GM23338 (cell line): ENCODE measurements around the gene DDX41. TPM values are rescaled to one million over a fixed set of nuclear protein-coding genes. Genes with fewer than 3 reads are reported as not detected.
A peak's percentile ranks its signal among the peaks of the same experiment; 100 is the strongest.

Experiments
- ATAC-seq: fragments of 200-7000 bp; cut with Tn5 transposase; 3 replicates; pipeline ENCODE4 v1.9.1; 2020
- DNase-seq: peaks from one replicate; pipeline ENCODE4 v3.0.0-alpha.2; 2015; ENCODE audit warnings: low spot score
- H2AFZ ChIP-seq: fragments of 200-600 bp; sonication (generic); 2 replicates; pipeline ENCODE4 v1.8.0; 2016; ENCODE audit warnings: antibody characterized with exemption, mild to moderate bottlenecking, moderate library complexity
- H3F3A ChIP-seq: fragments of 200-600 bp; sonication (generic); replicated peaks from 2 replicates; pipeline ENCODE4 v1.8.0; 2017; ENCODE audit warnings: antibody characterized with exemption, mixed run types, low read depth
- H3K27ac ChIP-seq: fragments of 200-600 bp; sonication (generic); 2 replicates; pipeline ENCODE4 v1.6.1; 2016; ENCODE audit warnings: low read depth
- H3K27me3 ChIP-seq: fragments of 200-600 bp; sonication (generic); 2 replicates; pipeline ENCODE4 v1.8.0; 2016; ENCODE audit warnings: mild to moderate bottlenecking, mixed run types, moderate library complexity; ENCODE audit not compliant: insufficient read depth
- H3K36me3 ChIP-seq: fragments of 200-600 bp; sonication (generic); 2 replicates; pipeline ENCODE4 v1.8.0; 2016; ENCODE audit warnings: mild to moderate bottlenecking; ENCODE audit not compliant: insufficient read depth
- H3K4me1 ChIP-seq: fragments of 200-600 bp; sonication (generic); 2 replicates; pipeline ENCODE4 v1.8.0; 2016; ENCODE audit warnings: mild to moderate bottlenecking, moderate library complexity; ENCODE audit not compliant: insufficient read depth
- H3K4me2 ChIP-seq: fragments of 200-600 bp; sonication (generic); 2 replicates; pipeline ENCODE4 v1.7.1; 2017; ENCODE audit warnings: mixed run types
- H3K4me3 ChIP-seq: fragments of 200-600 bp; sonication (generic); 2 replicates; pipeline ENCODE4 v1.6.1; 2016; ENCODE audit warnings: mixed run types
- H3K79me2 ChIP-seq: fragments of 200-600 bp; sonication (generic); replicated peaks from 2 replicates; pipeline ENCODE4 v1.8.0; 2017; ENCODE audit warnings: mild to moderate bottlenecking; ENCODE audit not compliant: insufficient read depth
- H3K9me2 ChIP-seq: fragments of 200-600 bp; sonication (generic); 2 replicates; pipeline ENCODE4 v1.8.0; 2017; ENCODE audit not compliant: insufficient read depth
- H4K20me1 ChIP-seq: fragments of 200-600 bp; sonication (generic); replicated peaks from 2 replicates; pipeline ENCODE4 v1.8.0; 2017; ENCODE audit warnings: mild to moderate bottlenecking; ENCODE audit not compliant: insufficient read depth
- H3K27ac Mint-ChIP-seq: 2 replicates; pipeline ENCODE4 v1.8.0; 2020; ENCODE audit warnings: inconsistent platforms, mild to moderate bottlenecking, moderate library complexity, mixed read lengths
- H3K27me3 Mint-ChIP-seq: 3 replicates; pipeline ENCODE4 v1.8.0; 2022; ENCODE audit warnings: low read depth, mild to moderate bottlenecking, moderate library complexity, mixed read lengths, inconsistent platforms; ENCODE audit not compliant: insufficient read depth, poor library complexity
- H3K36me3 Mint-ChIP-seq: 3 replicates; pipeline ENCODE4 v1.8.0; 2021; ENCODE audit warnings: low read depth, mild to moderate bottlenecking, inconsistent platforms, moderate library complexity, mixed read lengths
- H3K4me1 Mint-ChIP-seq: 3 replicates; pipeline ENCODE4 v1.8.0; 2020; ENCODE audit warnings: mild to moderate bottlenecking, inconsistent platforms, mixed read lengths
- H3K4me3 Mint-ChIP-seq: 3 replicates; pipeline ENCODE4 v1.8.0; 2021; ENCODE audit warnings: moderate library complexity, mild to moderate bottlenecking, inconsistent platforms, mixed read lengths
- H3K9me3 Mint-ChIP-seq: 3 replicates; pipeline ENCODE4 v1.8.0; 2020; ENCODE audit warnings: moderate library complexity, mild to moderate bottlenecking, inconsistent platforms, mixed read lengths
- CREB1 ChIP-seq: fragments of 250-450 bp; sonication (Bioruptor Pico); IDR thresholded peaks from 2 replicates; pipeline ENCODE4 v1.5.0; 2020; ENCODE audit warnings: low read depth, mild to moderate bottlenecking, moderate library complexity
- CTCF ChIP-seq, 2 experiments: fragments of 200-600 bp in 1 of 2; sonication (generic) in 1 of 2; conservative IDR thresholded peaks; 2 replicates each; pipeline versions ENCODE4 v1.5.1 to v1.6.1; 2016 to 2017; ENCODE audit warnings: antibody characterized with exemption in 2 of 2, low read depth in 2 of 2, mild to moderate bottlenecking in 2 of 2, moderate library complexity in 1 of 2
- ETS1 ChIP-seq: IDR thresholded peaks from 2 replicates; pipeline ENCODE4 v1.6.1; 2016; ENCODE audit warnings: antibody characterized with exemption
- EZH2 ChIP-seq: fragments of 200-600 bp; sonication (generic); IDR thresholded peaks from one replicate; pipeline ENCODE4 v1.8.0; 2017; ENCODE audit warnings: antibody characterized with exemption, mild to moderate bottlenecking, low read depth; ENCODE audit not compliant: unreplicated experiment
- EZH2phosphoT487 ChIP-seq: fragments of 200-600 bp; sonication (generic); IDR thresholded peaks from one replicate; pipeline ENCODE4 v1.8.1; 2018; ENCODE audit warnings: antibody characterized with exemption; ENCODE audit not compliant: unreplicated experiment
- JUNB ChIP-seq: IDR thresholded peaks from one replicate; pipeline ENCODE4 v1.6.1; 2016; ENCODE audit warnings: antibody characterized with exemption; ENCODE audit not compliant: unreplicated experiment
- NANOG ChIP-seq: IDR thresholded peaks from 2 replicates; pipeline ENCODE4 v1.6.1; 2016; ENCODE audit warnings: antibody characterized with exemption, borderline replicate concordance
- POLR2AphosphoS5 ChIP-seq: IDR thresholded peaks from 2 replicates; pipeline ENCODE4 v1.6.1; 2016; ENCODE audit warnings: antibody characterized with exemption, low read depth
- REST ChIP-seq: IDR thresholded peaks from one replicate; pipeline ENCODE4 v1.6.1; 2018; ENCODE audit warnings: antibody characterized with exemption; ENCODE audit not compliant: unreplicated experiment
- STAT1 ChIP-seq: IDR thresholded peaks from one replicate; pipeline ENCODE4 v1.6.1; 2016; ENCODE audit warnings: antibody characterized with exemption; ENCODE audit not compliant: unreplicated experiment
- ZNF114 ChIP-seq: fragments of 250-450 bp; sonication (Bioruptor Pico); IDR thresholded peaks from 2 replicates; pipeline ENCODE4 v1.5.0; 2020; ENCODE audit warnings: mild to moderate bottlenecking, moderate library complexity
- ZNF331 ChIP-seq: fragments of 250-450 bp; sonication (Bioruptor Pico); IDR thresholded peaks from 2 replicates; pipeline ENCODE4 v1.5.0; 2020; ENCODE audit warnings: low read depth, mild to moderate bottlenecking, moderate library complexity
- ZNF462 ChIP-seq: fragments of 250-450 bp; sonication (Bioruptor Pico); IDR thresholded peaks from 2 replicates; pipeline ENCODE4 v1.5.0; 2020; ENCODE audit warnings: mild to moderate bottlenecking, moderate library complexity
- polyA plus RNA-seq: library from polyadenylated mRNA; unstranded; fragments of >200 nt; fragmentation: Nextera tagmentation; extraction: Ambion mirVana; gene quantifications from 2 replicates; pipeline ENCODE4 v1.2.1, GENCODE V29; 2016
- total RNA-seq: library from RNA; depleted of rRNA; stranded (reverse); fragments of >200 nt; shearing (Covaris generic); gene quantifications from 2 replicates; pipeline ENCODE4 v1.2.3, GENCODE V29; 2014

DDX41 gene
- total and polyA plus RNA-seq, 2 experiments from 2014 or later, result 67.1 to 139 TPM

- Histone ChIP-seq H3K27me3 (no peaks in the 10 kb centered on the region), H3K4me3 (no peak overlapping the region), H3K4me2 (no peak overlapping the region), H3F3A (peaks cover 38% of the 10 kb centered on the region; the same call in 1 of the 2 replicates), H4K20me1 (no peaks in the 10 kb centered on the region; the same call in 1 of the 2 replicates), H2AFZ (no peak overlapping the region), H3K9me2 (no peaks in the 10 kb centered on the region), H3K27ac (peak overlapping the region; percentile 74), H3K36me3 (peaks cover 7% of the 10 kb centered on the region), H3K79me2 (peaks cover 20% of the 10 kb centered on the region), H3K4me1 (peaks cover 30% of the 10 kb centered on the region)
- Mint-ChIP-seq H3K36me3 (peaks cover 59% of the 10 kb centered on the region), H3K4me1 (peaks cover 38% of the 10 kb centered on the region), H3K27me3 (peaks cover 34% of the 10 kb centered on the region), H3K9me3 (peaks cover 2% of the 10 kb centered on the region; the same call in 1 of the 3 replicates), H3K27ac (0 out of 2 replicates have a peak overlapping the region, but pooled peaks have one; percentile 67), H3K4me3 (no peak overlapping the region)
- peak; percentile 57 for DNase-seq
- no peak for TF ChIP-seq STAT1
- TF ChIP-seq NANOG, result no peak
- no peak for TF ChIP-seq EZH2
- no peak for TF ChIP-seq ZNF462 (CRISPR knock-in tag)
- no peak for TF ChIP-seq CREB1 (CRISPR knock-in tag)
- no peak for TF ChIP-seq ZNF114
- TF ChIP-seq ETS1, result no peak
- no peak for TF ChIP-seq POLR2AphosphoS5
- no peak for TF ChIP-seq JUNB
- TF ChIP-seq EZH2phosphoT487, result no peak
- no peak; a peak in 1 of 4 replicates for TF ChIP-seq CTCF (conservative IDR thresholded peaks at IDR 0.05; ENCODE audit: low read depth in 2 of 2)
- TF ChIP-seq REST, result no peak
- no peak for TF ChIP-seq ZNF331 (CRISPR knock-in tag)
- peak; percentile 0; the same call in 2 of the 3 replicates for ATAC-seq
Measured at GRCh38 chr5:177491983-177492746, 24.6 kb downstream of the DDX41 start.
